ENCODE data around the gene CHMP4A.

DNA sequence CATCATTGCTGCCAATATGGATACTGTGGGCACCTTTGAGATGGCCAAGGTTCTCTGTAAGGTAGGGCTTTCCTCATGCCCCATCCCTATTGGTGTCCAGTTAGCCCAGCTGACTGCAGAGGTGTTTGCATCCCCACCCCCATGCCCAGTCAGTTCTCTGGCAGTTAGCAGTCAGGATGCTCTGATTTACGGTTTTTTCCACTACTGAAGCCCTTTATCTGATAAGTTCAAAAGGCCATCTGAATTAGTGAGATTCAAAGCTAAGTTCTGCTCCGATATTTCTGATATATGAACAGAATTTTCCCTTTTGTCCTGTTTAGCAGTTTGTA is 20.2 kb upstream of the CHMP4A start:
- TF ChIP-seq, protein P1, sequence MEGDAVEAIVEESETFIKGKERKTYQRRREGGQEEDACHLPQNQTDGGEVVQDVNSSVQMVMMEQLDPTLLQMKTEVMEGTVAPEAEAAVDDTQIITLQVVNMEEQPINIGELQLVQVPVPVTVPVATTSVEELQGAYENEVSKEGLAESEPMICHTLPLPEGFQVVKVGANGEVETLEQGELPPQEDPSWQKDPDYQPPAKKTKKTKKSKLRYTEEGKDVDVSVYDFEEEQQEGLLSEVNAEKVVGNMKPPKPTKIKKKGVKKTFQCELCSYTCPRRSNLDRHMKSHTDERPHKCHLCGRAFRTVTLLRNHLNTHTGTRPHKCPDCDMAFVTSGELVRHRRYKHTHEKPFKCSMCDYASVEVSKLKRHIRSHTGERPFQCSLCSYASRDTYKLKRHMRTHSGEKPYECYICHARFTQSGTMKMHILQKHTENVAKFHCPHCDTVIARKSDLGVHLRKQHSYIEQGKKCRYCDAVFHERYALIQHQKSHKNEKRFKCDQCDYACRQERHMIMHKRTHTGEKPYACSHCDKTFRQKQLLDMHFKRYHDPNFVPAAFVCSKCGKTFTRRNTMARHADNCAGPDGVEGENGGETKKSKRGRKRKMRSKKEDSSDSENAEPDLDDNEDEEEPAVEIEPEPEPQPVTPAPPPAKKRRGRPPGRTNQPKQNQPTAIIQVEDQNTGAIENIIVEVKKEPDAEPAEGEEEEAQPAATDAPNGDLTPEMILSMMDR (IDR thresholded peaks at IDR 0.05; ENCODE audit: poor library complexity, severe bottlenecking) = no peak
- TF ChIP-seq EZH2 (IDR thresholded peaks at IDR 0.05; ENCODE audit: borderline replicate concordance, insufficient read depth, low read length, poor library complexity, severe bottlenecking) = no peak
- TF ChIP-seq POLR2AphosphoS5 (IDR thresholded peaks at IDR 0.05) = no peak
- TF ChIP-seq TAF1 (IDR thresholded peaks at IDR 0.05; ENCODE audit: low read depth) = no peak
- TF ChIP-seq EP300 (conservative IDR thresholded peaks at IDR 0.05; ENCODE audit: poor library complexity, severe bottlenecking) = no peak
- no peak for TF ChIP-seq SMC3 (conservative IDR thresholded peaks at IDR 0.05; ENCODE audit: poor library complexity)
- no peak for TF ChIP-seq RAD21 (conservative IDR thresholded peaks at IDR 0.05)
- TF ChIP-seq, protein P2, sequence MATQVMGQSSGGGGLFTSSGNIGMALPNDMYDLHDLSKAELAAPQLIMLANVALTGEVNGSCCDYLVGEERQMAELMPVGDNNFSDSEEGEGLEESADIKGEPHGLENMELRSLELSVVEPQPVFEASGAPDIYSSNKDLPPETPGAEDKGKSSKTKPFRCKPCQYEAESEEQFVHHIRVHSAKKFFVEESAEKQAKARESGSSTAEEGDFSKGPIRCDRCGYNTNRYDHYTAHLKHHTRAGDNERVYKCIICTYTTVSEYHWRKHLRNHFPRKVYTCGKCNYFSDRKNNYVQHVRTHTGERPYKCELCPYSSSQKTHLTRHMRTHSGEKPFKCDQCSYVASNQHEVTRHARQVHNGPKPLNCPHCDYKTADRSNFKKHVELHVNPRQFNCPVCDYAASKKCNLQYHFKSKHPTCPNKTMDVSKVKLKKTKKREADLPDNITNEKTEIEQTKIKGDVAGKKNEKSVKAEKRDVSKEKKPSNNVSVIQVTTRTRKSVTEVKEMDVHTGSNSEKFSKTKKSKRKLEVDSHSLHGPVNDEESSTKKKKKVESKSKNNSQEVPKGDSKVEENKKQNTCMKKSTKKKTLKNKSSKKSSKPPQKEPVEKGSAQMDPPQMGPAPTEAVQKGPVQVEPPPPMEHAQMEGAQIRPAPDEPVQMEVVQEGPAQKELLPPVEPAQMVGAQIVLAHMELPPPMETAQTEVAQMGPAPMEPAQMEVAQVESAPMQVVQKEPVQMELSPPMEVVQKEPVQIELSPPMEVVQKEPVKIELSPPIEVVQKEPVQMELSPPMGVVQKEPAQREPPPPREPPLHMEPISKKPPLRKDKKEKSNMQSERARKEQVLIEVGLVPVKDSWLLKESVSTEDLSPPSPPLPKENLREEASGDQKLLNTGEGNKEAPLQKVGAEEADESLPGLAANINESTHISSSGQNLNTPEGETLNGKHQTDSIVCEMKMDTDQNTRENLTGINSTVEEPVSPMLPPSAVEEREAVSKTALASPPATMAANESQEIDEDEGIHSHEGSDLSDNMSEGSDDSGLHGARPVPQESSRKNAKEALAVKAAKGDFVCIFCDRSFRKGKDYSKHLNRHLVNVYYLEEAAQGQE (IDR thresholded peaks at IDR 0.05; ENCODE audit: borderline replicate concordance) = no peak

All from neural cell (in vitro differentiated cells).